PC-3 (cell line): ENCODE results near the gene FKBP2.

ENCODE experiments used
- CTCF ChIP-seq: fragments of 300-600 bp; sonication (generic); conservative IDR thresholded peaks from 2 replicates; pipeline ENCODE4 v1.5.1; 2017; ENCODE audit warnings: antibody characterized with exemption, low read depth, mild to moderate bottlenecking, low read length
- EZH2 ChIP-seq: fragments of 300-600 bp; sonication (generic); IDR thresholded peaks from one replicate; pipeline ENCODE4 v1.6.1; 2017; ENCODE audit warnings: antibody characterized with exemption, mild to moderate bottlenecking, low read length; ENCODE audit not compliant: unreplicated experiment

GRCh38 chr11:64275841-64276240 lies 34.9 kb downstream of the FKBP2 start:
- no peak for TF ChIP-seq EZH2
- no peak for TF ChIP-seq CTCF
